TTC549 (cell line): ENCODE data around the gene STOML1.

ENCODE experiments used
- FAIRE-seq: peaks from 2 replicates; lab custom pipeline; 2012; peaks lifted over from hg19 to GRCh38; lab: Jason Lieb, UNC

Gene STOML1, protein sequence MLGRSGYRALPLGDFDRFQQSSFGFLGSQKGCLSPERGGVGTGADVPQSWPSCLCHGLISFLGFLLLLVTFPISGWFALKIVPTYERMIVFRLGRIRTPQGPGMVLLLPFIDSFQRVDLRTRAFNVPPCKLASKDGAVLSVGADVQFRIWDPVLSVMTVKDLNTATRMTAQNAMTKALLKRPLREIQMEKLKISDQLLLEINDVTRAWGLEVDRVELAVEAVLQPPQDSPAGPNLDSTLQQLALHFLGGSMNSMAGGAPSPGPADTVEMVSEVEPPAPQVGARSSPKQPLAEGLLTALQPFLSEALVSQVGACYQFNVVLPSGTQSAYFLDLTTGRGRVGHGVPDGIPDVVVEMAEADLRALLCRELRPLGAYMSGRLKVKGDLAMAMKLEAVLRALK

DNA sequence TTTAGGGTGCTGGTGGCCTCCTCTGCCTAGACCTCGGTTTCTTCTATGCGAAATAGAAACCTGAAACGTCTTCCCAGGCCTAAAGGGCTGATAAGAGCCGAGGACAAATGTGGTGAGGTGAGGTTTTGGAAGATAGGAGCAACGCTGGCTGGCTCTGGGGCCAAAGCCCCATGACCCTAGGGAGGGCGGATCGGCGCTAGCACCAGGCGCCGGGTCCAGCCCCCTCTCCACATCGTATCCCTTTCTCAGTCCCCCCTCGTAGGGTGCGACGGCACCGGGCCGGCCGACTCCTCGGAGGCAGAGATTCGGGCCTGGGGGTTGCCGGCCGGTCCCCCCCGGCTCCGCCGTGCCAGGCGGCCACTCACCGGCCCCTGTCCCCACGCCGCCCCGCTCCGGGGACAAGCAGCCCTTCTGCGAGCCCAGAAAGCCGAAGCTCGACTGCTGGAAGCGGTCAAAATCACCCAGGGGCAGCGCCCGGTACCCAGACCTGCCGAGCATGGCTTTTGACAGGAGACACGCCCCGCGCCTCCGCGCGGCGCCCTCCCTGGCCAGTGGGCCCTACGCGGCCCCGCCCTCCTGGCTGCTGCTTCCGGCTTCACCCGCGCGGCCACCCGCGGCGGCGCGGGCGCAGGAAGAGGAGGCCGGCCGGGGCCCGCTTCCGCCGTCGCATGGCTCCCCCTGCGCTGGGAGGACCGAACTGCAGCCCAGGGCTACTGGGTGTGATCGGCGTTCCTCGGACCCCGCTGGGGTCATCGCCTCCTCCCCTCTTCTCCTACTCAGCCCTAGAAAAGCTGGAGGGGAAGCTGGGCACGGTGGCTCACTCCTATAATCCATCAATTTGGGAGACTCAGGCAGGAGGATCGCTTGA lies at the start of gene STOML1:
Gene STOML1 (minus strand): TSS at position 570 of the 868 bp plus-strand sequence. CDS start 72 bp downstream, at position 498.
- no peak for FAIRE-seq

DNA sequence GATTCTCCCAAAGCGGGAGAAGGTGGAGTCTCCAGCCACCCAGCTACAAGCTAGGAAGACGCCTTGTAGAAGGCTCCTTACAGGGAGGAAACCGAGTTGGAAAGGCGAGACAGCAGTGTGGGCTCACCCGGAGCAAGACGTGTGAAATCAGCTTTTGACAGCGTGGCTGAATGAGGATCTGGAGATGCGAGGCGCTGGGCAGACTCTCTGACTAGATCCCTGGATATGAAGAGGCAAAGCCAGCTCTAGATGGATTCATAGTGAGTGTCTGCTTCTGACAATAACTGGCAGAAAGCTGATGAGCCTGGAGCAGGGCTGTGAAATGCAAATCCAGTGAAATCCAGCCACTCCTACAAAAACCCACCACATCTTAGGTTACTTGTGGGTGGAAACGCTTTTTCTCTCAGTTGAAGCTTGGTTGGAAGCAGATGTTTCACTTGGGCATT lies 49.2 kb upstream of the STOML1 start:
- FAIRE-seq = no peak

DNA sequence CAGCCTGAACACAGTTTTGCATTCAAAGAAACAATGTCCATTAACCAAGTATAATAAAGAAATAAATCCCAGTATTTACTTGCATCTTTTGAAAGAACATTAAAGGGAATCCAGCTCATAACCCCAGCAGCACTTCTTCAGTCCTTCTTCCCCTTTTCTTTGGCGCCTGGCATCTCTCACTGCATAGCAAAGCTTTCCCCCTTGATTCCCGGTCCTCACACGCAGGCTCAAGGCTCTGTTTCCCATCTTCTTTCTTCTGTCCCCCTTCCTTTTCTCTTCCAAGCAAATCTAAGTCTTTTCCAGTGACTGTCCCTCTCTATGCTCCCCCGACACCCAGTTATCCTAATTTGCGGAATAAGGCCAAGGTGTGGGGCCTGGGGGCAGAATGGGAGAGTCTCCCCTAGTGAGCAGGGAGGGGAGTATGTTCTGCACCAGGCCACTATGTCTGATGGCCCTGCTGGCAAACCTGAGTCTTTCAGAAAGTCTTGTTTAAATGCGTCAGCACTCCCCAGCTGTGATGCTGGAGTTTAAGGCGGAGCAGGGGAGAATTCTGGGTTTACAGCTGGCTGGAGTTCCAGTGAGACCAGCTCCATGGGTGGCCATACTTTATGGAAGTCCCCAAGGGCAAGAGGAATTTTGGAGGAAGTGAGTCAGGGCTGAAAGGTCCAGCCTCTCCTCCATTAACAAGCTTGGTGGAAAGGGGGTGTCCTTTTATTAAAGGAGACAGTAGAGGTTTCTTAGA lies 48.2 kb upstream of the STOML1 start:
- FAIRE-seq = no peak

DNA sequence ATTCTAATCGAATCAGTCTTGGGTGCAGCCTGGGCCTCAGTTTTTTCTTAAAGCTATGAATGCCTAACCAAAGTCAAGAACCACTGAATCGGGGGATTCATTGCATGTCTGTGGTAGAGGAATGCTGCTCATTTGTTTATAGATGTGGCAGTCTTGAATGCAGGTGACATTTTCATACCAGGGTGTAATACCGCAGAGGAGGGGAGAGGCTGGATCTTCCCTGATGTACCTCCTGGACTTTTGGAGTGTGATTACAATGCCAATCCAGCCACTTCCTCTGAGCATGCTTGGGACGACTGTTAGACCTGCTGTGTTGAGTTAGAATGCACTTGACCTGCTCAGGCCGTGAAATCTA lies 47.5 kb upstream of the STOML1 start:
- FAIRE-seq = no peak

DNA sequence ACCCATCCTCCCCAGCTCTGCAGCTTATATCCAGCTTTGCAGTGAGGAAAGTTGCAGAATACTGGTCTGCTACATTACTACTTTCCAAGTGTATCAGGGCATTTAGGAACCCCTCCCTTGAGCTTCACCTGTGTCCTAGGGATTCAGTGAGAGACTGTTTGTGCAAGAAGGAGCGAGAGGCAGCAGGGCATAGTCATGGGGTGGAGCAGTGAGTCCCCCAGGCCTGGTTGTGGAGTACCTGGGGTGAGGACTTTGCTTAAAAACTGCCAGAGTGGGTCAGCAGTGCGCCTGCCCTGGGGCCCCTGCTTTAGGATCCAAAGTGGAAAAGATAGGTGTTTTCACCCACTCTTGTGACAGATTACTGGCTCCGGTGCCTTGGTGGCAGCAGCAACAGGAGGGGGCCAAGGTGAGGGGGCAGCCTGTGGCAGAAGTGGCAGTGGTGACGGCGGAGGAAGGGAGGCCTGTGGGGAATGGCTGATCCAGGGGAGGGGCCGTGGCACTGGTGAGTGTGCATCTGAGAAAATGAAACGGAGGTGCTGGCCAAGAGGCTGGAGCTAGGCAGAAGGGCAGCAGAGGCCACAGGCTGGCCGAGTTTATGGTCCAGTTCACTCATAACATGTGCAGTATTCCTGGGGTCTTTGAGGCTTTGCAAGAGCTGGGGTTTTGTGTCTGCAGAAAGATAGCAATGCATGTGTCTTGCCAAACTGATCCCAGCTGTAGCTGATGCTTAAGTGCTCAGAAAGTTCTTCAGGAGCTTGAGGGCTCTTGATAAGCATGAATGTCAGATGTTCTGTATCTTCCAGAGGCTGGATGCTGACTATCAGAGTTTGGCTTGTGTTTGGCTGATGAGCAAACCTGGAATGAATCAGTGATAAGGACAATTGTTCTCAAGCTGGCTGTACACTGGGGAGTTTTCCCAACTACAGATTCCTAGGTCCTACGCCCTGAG lies 46.9 kb upstream of the STOML1 start:
- FAIRE-seq = no peak

DNA sequence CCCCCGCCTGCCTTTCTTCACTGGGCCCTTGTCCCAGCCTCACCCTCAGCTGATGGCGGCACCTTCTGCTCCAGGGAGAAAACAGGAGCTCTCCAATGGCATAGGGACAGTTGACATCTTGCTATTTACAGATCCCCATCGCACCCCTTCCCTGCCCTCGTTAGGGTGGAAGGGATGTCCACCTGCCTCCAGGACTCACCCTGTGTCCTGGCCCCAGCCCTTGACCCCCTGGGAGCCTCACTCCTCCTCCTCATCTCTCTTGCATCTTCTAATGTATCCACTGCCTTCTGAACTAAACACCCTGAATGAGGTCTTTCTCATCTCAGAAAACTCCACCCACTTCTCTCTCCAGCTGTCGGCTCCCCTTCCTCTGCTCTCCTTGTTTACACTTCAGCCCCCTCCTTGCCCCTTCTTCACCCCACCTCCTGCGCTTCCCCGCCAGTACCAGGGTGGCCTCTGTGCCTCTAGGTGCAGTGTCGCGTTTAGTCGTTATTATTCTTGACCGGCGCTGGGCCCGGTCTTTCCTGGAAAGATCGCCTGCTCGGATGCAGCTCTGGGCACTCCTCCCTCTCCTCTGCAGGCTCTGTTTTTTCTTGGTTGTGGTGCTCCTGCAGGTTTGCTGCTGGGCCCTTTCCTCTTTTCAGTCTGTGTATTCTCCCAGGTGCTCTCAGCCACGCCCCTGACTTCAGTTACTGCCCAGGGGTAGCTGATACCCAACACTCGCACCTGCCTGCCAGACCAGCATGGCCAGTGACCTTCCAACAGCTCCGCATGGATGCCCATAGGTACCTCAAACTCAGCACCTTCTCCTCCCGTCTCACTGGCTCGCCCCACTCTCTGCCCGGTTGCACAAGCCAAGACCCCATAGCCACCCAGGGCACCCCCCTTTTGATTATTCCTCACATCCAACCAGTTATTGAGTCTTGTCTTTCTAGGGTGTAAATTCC lies 45.3 kb upstream of the STOML1 start:
- no peak for FAIRE-seq

DNA sequence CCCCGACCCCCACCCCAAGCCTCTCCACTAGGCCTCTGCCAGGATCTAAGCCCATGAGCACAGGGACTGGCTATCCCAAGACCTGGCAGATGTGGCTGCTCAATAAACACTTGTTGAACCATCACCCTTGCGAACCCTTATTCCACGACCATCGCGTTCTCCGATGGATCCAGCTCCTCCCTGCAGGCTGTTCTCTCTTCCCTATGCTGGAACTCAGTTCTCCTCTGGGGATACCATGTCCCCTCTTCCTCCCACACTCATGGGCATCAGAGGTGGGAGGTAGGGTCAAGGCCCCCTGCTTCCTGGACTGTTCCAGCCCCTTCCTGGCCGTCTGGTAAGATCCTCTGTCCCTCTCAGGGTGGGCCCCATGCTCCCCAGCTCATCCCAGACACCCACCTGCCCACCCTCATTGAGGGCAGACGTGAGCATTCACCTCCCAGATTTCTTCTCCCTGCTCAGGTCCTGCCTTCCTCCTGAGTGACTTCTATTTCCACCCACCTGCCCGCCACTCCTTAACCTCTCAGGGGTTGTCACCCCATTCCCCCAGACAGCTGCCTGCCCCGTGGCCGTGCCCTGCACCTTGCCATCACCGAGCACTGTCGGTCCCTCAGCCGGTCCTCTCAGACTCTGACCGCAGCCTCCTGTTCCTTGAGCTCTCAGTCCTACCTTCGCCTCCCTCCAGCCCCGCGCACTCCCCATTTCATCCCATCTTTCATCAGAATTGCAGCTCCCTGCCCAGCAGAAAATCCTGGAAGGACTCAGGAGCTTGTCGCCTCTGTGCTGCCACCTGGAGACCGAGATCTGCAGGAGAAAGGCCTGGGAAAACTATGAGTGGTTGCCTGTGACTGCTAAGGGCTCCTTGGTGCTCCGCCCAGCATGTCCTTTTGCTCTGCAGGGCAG lies 44.4 kb upstream of the STOML1 start:
- FAIRE-seq = no peak

DNA sequence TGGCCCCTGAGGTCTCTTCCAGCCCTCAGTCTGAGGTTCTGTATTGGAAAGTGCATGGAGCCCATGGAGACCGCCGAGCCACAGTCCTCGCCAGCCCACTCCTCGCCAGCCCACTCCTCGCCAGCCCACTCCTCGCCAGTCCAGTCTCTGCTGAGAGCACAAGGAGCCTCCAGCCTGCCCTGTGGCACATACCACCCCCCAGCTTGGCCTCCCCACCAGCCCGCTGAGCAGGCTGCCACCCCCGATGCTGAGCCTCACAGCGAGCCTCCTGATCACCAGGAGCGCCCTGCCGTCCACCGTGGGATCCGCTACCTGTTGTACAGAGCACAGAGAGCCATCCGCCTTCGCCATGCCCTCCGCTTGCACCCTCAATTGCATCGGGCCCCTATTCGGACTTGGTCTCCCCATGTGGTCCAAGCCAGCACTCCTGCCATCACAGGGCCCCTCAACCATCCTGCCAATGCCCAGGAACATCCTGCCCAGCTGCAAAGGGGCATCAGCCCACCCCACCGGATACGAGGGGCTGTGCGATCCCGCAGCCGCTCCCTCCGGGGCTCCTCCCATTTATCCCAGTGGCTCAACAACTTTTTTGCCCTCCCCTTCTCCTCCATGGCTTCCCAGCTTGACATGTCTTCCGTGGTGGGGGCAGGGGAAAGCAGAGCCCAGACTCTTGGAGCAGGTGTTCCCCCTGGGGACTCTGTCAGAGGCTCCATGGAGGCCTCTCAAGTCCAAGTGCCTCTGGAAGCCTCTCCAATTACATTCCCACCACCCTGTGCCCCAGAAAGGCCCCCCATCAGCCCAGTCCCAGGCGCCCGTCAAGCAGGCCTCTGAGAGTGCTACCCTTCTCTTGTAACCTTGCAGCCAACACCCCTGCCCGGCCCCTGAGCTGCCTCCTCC lies 43.3 kb upstream of the STOML1 start:
- FAIRE-seq = no peak

DNA sequence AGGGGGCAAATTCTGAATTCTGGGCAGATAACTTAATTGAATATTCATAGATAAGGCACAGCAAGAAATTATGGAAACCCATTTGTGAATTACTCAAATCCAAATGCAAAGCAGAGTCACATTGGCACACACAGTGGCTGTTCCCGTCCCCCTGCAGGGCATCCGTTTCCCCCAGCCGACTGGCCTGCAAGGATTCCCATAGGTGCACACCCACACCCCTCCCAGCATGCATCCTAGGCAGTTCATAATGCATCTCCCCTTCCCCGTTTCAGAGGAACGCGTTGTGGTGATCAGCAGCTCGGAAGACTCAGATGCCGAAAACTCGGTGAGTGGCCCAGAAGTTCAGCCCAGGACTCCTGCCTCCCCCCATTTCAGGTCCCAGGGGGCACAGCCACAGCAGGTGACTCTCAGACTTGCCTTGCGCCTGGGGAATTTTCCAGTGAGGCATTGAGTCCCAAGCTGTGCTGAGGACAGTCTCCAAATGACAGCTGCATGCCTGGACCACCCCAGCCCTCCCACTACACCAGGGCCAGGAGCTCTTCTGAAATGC lies 42.2 kb upstream of the STOML1 start:
- FAIRE-seq = no peak

DNA sequence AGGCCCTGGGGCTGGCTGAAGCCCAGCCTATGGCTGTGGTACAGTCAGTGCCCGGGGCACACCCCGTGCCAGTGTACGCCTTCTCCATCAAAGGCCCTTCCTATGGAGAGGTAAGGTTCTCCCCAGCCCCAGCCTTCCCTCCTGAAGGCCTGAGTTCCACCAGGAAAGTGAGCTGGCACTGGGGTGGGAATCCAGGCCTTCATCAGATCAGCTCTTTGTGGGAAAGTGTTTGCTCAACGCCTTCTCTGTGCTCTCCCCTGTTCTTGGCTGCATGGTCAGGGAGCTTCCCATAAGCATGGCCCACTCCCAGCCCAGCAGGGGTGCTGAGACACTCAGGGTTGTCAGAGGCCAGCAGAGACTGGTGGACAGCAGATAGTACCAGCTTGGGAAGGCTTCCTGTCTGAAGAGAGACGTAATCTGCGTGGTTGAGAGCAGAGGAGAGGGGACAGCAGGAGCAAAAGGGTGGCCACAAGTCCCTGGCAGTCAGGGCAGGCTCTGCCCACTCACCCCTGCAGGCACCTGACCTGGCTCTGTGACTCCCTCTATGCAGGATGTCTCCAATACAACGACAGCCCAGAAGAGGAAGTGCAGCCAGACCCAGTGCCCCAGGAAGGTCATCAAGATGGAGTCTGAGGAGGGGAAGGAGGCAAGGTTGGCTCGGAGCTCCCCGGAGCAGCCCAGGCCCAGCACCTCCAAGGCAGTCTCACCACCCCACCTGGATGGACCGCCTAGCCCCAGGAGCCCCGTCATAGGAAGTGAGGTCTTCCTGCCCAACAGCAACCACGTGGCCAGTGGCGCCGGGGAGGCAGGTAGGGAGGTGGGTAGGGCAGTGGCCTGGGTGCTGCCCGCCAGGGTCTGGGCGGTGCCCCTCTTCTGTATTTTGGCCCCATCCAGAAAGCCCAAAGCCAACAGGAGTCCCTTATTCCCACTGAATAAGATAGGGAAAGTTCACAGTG lies 40.8 kb upstream of the STOML1 start:
- no peak for FAIRE-seq

DNA sequence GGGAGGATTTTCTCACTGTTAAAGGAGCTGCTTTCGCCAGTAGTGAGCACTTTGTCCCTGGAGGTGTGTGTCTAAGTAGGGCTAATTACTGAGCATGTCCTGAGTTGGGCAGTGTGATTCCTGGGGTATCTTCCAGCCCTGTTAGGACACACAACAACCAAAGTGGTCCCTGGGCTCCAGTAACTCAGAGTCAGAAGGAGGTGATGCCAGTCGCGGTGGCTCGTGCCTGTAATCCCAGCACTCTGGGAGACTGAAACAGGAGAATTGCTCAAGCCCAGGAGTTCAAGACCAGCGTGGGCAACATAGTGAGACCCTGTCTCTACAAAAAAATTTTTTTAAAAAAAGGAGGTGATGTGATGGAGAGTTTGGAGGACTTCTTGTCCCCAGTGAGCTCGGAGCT lies 40.0 kb upstream of the STOML1 start:
- no peak for FAIRE-seq

DNA sequence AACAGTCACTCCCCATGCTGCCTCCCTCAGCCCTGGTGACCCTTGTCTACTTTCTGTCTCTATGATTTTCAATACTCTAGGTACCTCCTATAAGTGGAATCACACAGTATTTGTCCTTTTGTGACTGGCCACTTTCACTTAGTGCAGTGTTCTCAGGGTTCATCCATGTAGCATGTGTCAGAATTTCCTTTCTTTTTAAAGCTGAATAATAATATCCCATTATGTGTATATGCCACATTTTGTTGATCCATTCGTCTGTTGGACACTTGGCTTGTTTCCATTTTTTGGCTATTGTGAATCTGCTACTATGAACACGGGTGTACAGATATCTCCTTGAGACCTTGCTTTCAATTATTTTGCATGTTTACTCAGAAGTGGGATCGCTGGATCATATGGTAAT lies 36.6 kb upstream of the STOML1 start:
- FAIRE-seq = no peak

DNA sequence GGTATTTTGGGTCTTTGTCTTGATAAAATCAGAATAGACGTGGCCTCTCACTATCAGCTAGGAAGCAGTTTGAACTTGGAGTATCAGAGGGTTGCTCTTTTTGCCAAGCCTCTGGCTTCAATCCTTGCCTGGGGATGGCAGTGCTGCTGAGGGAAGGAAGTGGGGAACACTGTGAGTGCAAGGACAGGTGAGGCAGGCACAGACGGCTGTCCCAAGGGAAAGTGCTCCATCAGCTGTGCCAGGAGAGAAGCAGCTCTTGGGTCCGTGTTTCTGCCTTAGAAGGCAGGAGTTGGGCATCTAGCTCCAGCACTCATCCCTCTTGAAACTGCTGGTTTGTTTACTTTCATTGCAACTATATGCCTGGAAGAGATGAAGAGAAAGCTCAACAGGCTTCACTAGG lies 35.6 kb upstream of the STOML1 start:
- FAIRE-seq = no peak

DNA sequence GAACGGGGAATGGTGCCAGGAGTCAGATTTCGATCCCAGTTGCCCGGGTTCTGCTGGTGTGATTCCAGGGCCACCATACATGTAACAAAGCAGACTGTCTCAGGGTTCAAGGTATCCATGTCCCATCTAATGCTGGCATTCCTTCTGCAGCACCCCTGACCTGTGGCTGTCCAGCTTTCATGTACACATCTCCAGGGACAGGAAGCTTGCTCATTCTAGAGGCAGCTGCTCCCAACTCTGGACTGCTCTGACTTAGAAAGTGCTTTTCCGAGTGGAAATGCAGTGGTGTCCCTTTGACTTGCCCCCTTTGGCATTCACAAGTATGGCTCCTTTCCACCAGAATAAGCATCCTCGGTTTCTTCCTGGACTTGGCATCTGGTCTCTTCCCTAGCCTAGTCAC lies 33.3 kb upstream of the STOML1 start:
- no peak for FAIRE-seq

DNA sequence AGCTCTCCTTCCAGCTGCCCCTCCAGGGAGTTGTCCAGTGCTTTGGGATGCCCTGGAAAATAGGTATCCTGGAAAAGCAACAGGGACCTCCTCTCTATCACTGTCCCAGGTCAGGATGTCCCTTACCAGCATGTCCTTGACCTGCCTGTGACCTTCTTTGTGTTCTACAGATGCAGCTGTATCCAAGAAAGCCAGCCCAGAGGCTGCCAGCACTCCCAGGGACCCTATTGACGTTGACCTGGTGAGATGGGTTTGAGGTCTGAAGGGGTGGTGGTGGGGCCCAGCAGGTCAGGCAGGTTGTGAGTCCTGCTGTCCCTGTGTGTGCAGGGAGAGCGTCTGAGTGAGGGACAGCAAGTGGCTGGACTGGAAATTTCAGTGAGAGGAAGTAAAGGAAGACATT lies 32.6 kb upstream of the STOML1 start:
- no peak for FAIRE-seq

DNA sequence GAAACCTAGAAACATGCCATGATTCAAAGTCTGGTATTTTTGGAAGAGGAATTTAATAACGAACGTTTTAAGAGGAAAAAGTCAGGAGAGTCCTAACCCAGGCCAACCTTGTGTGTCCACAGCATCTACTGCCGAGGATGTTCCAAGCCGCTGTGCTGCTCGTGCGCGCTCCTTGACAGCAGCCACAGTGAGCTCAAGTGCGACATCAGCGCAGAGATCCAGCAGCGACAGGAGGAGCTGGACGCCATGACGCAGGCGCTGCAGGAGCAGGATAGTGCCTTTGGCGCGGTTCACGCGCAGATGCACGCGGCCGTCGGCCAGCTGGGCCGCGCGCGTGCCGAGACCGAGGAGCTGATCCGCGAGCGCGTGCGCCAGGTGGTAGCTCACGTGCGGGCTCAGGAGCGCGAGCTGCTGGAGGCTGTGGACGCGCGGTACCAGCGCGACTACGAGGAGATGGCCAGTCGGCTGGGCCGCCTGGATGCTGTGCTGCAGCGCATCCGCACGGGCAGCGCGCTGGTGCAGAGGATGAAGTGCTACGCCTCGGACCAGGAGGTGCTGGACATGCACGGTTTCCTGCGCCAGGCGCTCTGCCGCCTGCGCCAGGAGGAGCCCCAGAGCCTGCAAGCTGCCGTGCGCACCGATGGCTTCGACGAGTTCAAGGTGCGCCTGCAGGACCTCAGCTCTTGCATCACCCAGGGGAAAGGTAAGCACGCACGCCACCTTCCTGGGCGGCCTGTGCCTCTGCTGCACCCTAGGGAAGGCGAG lies 30.8 kb upstream of the STOML1 start:
- no peak for FAIRE-seq
